ENCODE data around the gene NTF4.

DNA sequence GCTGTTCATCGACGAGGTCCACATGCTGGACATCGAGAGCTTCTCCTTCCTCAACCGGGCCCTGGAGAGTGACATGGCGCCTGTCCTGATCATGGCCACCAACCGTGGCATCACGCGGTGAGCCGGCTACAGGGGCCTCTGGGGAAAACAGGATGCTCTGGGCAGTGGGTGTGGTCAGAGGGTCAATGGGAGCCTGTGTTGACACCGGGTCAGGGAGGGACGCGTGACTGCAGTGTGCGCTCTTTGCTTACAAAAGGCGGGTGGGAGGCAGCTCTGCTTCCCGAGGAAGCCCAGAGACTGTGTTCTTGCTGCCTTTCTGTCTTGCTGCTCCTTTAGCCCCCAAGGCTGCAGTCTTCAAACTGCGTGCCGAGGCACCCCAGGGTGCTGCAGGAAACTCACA is 53.4 kb downstream of the NTF4 start:
- TF ChIP-seq, protein P1, sequence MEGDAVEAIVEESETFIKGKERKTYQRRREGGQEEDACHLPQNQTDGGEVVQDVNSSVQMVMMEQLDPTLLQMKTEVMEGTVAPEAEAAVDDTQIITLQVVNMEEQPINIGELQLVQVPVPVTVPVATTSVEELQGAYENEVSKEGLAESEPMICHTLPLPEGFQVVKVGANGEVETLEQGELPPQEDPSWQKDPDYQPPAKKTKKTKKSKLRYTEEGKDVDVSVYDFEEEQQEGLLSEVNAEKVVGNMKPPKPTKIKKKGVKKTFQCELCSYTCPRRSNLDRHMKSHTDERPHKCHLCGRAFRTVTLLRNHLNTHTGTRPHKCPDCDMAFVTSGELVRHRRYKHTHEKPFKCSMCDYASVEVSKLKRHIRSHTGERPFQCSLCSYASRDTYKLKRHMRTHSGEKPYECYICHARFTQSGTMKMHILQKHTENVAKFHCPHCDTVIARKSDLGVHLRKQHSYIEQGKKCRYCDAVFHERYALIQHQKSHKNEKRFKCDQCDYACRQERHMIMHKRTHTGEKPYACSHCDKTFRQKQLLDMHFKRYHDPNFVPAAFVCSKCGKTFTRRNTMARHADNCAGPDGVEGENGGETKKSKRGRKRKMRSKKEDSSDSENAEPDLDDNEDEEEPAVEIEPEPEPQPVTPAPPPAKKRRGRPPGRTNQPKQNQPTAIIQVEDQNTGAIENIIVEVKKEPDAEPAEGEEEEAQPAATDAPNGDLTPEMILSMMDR (IDR thresholded peaks at IDR 0.05): no peak
- TF ChIP-seq JUNB (IDR thresholded peaks at IDR 0.05) (no peak), RAD21 (conservative IDR thresholded peaks at IDR 0.05 in 1 of 2, IDR thresholded peaks at IDR 0.05 in 1 of 2) (no peak), FOSL2 (IDR thresholded peaks at IDR 0.05) (no peak), FOSL2 (CRISPR knock-in tag; IDR thresholded peaks at IDR 0.05) (no peak), CBX8 (IDR thresholded peaks at IDR 0.05) (no peak), MYC (IDR thresholded peaks at IDR 0.05; ENCODE audit: borderline replicate concordance, low read length) (no peak), HDAC2 (IDR thresholded peaks at IDR 0.05) (no peak), ZFP36 (IDR thresholded peaks at IDR 0.05; ENCODE audit: borderline replicate concordance, partially characterized antibody) (no peak), EP300 (IDR thresholded peaks at IDR 0.05) (no peak), KDM1A (IDR thresholded peaks at IDR 0.05; ENCODE audit: low read depth) (no peak), CEBPB (IDR thresholded peaks at IDR 0.05) (no peak), MAZ (IDR thresholded peaks at IDR 0.05; ENCODE audit: borderline replicate concordance, low read depth, low read length) (no peak)
- TF ChIP-seq, protein P2, sequence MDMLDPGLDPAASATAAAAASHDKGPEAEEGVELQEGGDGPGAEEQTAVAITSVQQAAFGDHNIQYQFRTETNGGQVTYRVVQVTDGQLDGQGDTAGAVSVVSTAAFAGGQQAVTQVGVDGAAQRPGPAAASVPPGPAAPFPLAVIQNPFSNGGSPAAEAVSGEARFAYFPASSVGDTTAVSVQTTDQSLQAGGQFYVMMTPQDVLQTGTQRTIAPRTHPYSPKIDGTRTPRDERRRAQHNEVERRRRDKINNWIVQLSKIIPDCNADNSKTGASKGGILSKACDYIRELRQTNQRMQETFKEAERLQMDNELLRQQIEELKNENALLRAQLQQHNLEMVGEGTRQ (IDR thresholded peaks at IDR 0.05): no peak
